Measurements from ENCODE around the gene GANC.

Gene GANC

DNA sequence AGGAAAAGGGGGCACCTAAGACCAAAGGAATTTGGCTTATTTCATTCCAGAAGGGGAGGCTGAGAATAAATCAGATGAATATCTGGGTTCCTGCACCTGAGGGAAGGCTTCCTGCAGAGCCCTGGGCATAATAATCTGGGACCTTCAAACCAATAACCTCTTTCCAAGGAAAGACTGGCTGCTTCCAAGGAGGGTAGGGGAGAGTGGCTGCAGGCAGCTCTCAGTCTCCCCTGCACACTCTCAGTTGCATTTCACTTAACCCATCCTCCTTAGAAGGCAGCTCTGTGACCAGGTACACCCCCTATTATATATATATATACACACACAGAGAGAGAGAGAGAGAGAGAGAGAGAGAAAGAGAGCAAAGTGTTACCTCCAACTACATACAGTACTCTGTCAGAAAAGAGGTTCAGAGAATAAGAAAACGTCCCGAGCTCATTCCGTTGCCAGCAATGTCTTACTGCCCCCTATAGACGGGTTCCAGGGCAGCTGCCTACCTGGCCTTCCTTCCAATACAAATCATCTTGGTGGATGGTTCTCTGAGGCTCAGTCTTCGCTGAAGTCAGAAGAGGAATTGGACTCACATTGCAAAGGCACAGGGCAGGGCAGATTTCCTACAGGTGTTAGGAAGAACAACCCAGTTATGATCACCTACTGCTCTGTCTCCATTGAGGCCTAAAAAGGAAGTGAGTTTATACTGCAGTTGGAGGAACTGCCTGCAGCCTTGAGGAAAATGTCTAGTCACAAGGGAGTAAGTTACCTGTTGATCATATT, 112.4 kb downstream of the GANC start:
- no peak for FAIRE-seq

DNA sequence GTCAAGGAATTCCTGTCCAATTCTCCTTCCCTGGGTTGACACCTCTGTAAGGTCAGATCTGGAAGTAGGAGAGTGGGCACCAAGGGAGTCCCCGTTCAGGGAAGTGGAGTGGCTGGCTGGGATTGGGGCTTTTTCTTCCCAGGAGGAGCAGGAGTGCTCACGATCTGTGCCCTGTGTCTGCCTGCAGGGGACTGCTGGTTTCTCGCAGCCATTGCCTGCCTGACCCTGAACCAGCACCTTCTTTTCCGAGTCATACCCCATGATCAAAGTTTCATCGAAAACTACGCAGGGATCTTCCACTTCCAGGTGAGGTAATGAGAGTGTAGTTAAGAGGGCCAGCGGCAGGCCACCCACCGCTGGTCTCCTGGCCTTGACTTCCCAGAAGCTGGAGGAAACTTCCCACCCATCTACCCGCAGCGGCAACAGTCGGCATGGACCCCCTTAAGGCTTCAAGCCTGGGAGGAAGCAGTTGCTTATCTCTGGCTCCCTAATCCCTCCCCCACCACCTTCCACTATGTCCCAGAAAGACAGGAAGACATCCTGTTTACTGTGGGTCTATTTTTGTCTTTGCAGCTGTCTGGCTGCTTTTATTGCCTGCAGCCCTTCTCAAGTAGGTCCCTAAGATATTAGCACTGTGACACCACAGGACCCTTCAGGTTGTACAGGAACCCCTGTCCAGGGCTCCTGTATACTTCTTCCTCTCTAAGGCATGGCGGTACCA, 113.1 kb downstream of the GANC start:
- no peak for FAIRE-seq

DNA sequence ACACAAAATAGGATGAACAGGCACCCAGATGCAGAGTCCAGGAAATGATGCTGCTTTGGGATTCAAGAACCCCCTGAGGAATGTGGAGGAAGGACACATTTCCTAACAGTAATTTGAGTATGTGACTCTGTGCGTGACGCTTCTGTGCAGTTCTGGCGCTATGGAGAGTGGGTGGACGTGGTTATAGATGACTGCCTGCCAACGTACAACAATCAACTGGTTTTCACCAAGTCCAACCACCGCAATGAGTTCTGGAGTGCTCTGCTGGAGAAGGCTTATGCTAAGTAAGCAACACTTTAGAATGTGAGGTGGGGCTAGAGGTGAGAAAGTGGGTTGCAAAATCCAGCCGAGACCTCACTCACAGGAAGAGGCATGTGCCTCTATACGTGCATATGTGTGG, 114.6 kb downstream of the GANC start:
- no peak for FAIRE-seq

DNA sequence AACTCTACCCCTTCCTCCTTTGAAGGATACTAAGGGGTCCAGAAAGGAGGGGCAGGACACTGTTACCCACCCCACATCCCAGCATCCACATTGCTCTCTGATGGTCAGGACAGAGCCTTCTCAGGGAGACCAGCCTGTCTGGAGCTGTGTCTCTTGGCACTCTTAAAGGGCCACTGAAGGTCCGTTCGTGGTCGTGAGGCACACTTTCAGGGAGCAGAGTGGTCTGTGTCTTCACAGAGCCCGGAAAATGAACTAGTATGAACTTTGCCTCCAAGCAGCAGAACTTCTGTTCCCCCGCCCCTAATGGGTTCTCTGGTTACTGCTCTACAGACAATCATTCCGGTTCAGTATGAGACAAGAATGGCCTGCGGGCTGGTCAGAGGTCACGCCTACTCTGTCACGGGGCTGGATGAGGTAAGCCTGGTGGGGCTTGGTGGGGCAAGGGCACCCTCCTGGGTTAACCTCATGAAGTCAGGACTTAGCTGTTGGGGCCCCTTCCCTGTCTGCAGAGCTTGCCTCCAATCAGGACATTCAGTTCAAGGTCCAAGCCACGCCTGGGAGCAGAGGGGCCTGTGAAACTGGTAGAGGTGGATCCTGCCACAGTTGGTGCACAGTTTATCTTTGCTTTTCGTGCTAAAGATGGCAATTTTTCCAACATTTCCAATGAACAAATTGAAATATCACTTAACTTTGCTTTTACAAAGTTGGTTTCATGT, 119.5 kb downstream of the GANC start:
- FAIRE-seq: no peak

DNA sequence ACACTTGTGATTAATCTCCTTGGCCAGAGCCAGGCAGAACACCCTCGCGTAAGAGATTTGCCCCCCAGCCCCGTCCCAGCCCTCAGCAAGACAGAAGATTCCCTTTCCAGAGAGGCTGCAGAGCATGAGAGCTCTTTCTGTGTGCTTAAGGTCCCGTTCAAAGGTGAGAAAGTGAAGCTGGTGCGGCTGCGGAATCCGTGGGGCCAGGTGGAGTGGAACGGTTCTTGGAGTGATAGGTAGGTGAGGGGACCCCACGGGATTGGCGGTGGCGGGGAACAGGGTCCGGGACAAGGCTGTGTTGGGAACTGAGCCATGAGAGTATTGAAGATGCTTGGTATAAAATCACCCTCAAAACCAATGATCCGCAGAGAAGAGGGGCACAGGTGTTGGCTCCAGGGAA, 121.1 kb downstream of the GANC start:
- FAIRE-seq: no peak

DNA sequence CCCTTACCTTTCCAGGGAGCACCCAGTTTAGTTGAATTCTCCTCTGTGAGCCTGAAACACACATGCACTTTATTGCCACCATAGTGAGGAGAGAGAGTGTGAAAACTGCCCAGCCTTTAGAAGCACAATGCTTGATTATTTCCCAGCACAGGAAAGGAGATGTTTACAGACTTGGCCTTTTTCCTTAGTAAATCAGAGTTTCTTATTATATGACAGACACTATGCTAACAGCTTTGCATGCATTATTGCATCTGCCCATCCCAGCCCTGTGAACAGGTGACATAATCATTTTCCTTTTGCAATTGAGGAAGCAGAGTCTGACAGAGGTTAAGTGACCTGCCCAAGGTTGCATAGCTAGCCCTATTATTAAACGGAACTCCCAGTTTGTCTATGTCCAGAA, 122.8 kb downstream of the GANC start:
- FAIRE-seq: no peak

DNA sequence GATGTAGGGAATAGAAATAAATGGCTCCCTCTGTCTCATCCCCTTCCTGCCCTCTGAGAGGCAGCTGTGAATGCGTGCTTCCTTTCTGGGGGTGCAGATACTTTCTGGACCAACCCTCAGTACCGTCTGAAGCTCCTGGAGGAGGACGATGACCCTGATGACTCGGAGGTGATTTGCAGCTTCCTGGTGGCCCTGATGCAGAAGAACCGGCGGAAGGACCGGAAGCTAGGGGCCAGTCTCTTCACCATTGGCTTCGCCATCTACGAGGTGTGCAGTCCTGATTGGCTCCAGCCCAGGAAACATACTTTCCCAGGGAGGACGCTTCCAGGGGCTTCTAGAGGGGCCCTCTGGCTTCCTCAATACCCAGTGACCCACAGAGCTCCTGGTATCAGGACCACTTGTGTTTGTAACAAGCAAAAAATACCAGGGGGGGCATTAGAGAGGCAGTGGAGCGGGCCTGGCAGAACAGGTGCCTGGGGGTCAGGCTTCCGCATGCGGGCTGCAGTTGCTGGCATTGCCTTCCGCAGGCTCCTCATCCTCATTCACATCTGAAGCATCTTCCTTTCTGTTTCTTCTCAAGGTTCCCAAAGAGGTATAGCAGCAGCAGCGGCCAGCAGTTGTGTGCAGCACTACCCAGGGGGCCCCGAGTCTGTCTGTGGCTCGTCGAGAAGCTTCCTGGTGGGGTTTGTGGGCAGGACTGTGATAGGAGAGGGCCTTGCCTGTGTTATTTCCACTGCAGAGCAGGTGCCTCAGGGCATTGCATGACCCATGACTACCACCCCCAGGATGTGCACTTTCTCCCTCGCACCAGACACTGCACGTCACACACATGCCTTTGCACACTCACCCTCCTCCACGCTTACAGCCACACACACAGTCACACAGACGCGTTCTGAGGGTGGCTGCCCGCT, 128.8 kb downstream of the GANC start:
- FAIRE-seq: no peak

DNA sequence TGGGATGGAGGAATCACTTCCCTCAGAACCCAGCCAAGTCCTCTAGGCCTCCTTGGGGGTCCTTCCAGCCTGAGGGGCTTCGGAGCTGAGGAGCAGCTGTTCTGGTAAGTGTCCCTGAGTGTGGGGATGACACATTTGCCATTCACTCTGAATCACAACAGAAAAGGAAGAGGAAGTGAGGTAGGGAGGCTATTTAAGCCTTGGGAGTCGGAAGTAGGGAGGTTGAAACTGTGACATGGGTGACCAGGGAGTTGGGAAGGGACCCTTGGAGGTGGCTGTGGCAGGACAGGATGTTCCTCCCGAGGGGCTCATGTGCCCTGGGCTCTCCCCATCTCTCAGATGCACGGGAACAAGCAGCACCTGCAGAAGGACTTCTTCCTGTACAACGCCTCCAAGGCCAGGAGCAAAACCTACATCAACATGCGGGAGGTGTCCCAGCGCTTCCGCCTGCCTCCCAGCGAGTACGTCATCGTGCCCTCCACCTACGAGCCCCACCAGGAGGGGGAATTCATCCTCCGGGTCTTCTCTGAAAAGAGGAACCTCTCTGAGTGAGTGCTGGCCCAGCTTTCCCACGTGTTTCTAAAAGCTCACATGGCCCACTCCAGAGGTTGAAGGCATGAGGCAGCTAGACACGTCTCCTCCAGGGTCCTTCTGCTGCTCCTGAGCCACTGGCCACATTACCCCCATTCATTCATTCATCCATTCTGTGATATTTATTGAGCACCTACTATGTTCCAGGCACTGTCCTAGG, 129.6 kb downstream of the GANC start:
- FAIRE-seq: no peak

DNA sequence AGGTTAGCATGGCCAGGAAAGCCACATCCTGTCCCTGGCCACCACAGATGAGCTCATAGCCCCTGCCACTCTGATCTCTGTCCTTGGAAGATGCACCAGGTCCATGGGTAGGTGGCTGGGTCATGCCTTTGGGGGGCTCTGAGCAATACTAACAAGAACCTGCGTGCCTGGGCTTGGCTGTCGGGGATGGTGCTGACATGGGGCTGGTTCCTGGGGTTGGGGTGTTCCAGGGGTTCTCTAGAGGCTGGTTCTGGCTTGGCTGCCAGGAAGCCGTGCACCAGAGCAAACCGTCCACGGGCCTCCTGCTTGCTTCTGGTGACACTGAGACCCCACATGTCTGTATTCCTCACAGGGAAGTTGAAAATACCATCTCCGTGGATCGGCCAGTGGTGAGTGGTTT, 130.4 kb downstream of the GANC start:
- no peak for FAIRE-seq

DNA sequence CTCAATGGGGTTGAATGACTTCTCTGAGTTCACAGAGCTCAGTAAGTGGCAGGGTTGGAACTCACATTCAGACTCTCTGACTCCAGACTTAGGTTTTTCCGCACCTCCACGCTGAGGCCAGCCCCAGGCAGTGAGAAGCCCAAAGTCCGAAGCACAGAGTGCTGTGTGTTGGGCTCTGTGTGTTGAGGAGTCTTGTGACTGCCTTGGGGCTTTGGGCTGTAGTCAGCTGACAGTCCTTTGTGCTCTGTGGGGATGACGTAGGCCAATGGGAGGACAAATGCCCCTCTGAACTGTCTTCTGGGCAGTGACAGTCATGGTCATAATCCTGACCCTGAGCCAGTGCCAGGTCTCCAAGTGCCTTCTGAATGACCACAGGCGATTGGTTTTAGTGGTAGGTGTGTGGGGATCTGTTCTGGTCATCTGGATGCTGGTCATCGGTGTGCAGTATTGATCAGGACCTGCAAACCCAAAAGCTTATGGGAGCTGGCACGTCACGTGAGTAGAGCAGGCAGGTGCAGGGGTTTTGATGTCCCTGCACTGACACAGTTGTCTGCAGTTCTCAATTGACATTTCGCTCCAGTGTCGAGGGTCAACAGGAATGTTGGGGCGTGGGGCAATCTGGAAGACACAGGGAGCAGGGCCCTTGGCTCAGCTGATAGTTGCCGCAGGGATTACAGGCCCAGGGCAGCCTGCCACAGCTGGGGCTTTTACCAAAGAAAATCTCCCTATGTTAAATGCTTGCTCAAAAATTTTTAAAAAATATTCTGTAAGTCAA, 131.6 kb downstream of the GANC start:
- no peak for FAIRE-seq

DNA sequence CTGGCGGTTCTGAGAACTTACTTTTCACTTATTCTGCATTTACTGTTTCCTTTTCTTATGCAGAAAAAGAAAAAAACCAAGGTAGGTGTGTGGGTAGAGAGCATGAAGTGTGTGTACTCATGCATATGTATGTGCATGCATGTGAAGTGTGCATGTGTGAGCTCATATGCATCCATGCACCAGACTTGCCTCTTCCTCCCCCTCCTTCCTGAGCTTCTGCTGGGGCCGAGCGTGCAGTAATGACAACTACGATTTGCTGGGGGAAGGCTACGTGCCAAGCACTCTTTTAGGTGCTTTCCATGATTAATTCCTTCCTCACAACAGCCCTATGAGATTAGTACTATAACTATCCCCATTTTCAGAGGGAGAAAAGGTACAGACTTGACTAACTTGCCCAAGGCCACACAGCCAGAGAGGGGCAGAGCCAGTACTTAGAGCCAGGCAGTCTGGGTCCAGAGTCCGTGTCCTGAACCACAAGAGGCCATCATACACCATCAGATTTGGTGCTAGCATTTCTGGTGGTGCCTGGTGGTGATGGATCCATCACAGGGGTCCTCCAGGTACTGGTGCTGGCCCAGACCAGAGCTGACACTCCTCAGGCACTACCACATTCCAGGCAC, 133.0 kb downstream of the GANC start:
- no peak for FAIRE-seq
